Fibroblast of pulmonary artery (primary cell): Measurements from ENCODE around the gene KIAA0232.

ENCODE experiments used
- DNase-seq: peaks from one replicate; pipeline ENCODE4 v3.0.0-alpha.2; 2010; ENCODE audit warnings: low read depth
- H3K4me3 ChIP-seq: replicated peaks from 2 replicates; pipeline ENCODE4 v1.5.1; 2011; ENCODE audit warnings: low read depth, mild to moderate bottlenecking, control low read depth, low read length, moderate library complexity
- CTCF ChIP-seq: IDR thresholded peaks from 2 replicates; pipeline ENCODE4 v1.5.1; 2011; ENCODE audit warnings: mild to moderate bottlenecking, control low read depth, low read length, inconsistent platforms; ENCODE audit errors: missing control alignments

KIAA0232 gene

GRCh38 chr4:6770581-6771228 is 11.8 kb upstream of the KIAA0232 start:
- TF ChIP-seq CTCF: no peak
- no peak for DNase-seq
- H3K4me3 ChIP-seq: no peak overlapping the region

- no peak overlapping the region for H3K4me3 ChIP-seq
- no peak for DNase-seq
- no peak for TF ChIP-seq CTCF
Measured at GRCh38 chr4:6771229-6771671, 11.3 kb upstream of the KIAA0232 start.

GRCh38 chr4:6772223-6772928 is 10.2 kb upstream of the KIAA0232 start:
- H3K4me3 ChIP-seq: no peak overlapping the region
- no peak for DNase-seq
- no peak for TF ChIP-seq CTCF

- TF ChIP-seq CTCF: no peak
- H3K4me3 ChIP-seq: no peak overlapping the region
- DNase-seq: no peak
Measured at GRCh38 chr4:6773106-6773505, 9.4 kb upstream of the KIAA0232 start.

- no peak overlapping the region for H3K4me3 ChIP-seq
- TF ChIP-seq CTCF: no peak
- no peak for DNase-seq
Measured at GRCh38 chr4:6773616-6774540, 8.6 kb upstream of the KIAA0232 start.

GRCh38 chr4:6775746-6776145 is 6.8 kb upstream of the KIAA0232 start:
- no peak for DNase-seq
- no peak overlapping the region for H3K4me3 ChIP-seq
- no peak for TF ChIP-seq CTCF
